Duodenal mucosa (tissue), 2 donors: ENCODE data around the gene TMEM141.

Experiments used
- H3K27ac ChIP-seq: one replicate; pipeline ENCODE4 v1.7.0; 2013; ENCODE audit warnings: low read depth, low read length
- H3K27me3 ChIP-seq, 2 donors: one replicate each; pipeline ENCODE4 v1.7.0; 2013; ENCODE audit warnings: low read length in 2 of 2, control low read depth in 1 of 2; ENCODE audit not compliant: insufficient read depth in 2 of 2, control insufficient read depth in 1 of 2
- H3K36me3 ChIP-seq, 2 donors: one replicate each; pipeline ENCODE4 v1.7.0; 2013; ENCODE audit warnings: low read length in 2 of 2, control low read depth in 1 of 2; ENCODE audit not compliant: insufficient read depth in 2 of 2, control insufficient read depth in 1 of 2
- H3K4me1 ChIP-seq, 2 donors: one replicate each; pipeline ENCODE4 v1.7.0; 2013; ENCODE audit warnings: low read length in 2 of 2, control low read depth in 1 of 2; ENCODE audit not compliant: insufficient read depth in 2 of 2, control insufficient read depth in 1 of 2
- H3K4me3 ChIP-seq, 2 donors: one replicate each; pipeline ENCODE4 v1.7.0; 2013; ENCODE audit warnings: low read length in 2 of 2, low read depth in 1 of 2
- H3K9ac ChIP-seq, 2 donors: one replicate each; pipeline ENCODE4 v1.7.0; 2013; ENCODE audit warnings: low read length in 2 of 2, low read depth in 1 of 2
- H3K9me3 ChIP-seq, 2 donors: one replicate each; pipeline ENCODE4 v1.7.0; 2013; ENCODE audit warnings: low read length in 2 of 2, control low read depth in 1 of 2; ENCODE audit not compliant: control insufficient read depth in 1 of 2

Gene TMEM141

GRCh38 chr9:136747161-136748060, 43.7 kb upstream of the TMEM141 start:
- Histone ChIP-seq H3K27me3 (peaks cover 10 to 14% of the 10 kb centered on the region in 2 donors), H3K9me3 (peaks cover 3 to 12% of the 10 kb centered on the region in 2 donors), H3K9ac (no peak overlapping the region), H3K4me1 (peaks cover 0 to 3% of the 10 kb centered on the region in 2 donors), H3K36me3 (no peaks in the 10 kb centered on the region), H3K4me3 (no peak overlapping the region), H3K27ac (no peak overlapping the region)

GRCh38 chr9:136748201-136748600, 42.9 kb upstream of the TMEM141 start, which contains the start of gene LCN6:
Gene LCN6, minus strand, starts transcription at chr9:136748525. Its CDS starts 42 bp downstream, at chr9:136748483.
- H3K9me3 ChIP-seq: peaks cover 3 to 12% of the 10 kb centered on the region in 2 donors
- peaks cover 0 to 3% of the 10 kb centered on the region in 2 donors for H3K4me1 ChIP-seq
- H3K27ac ChIP-seq: no peak within 1 kb of the TSS
- H3K36me3 ChIP-seq: no peaks in the 10 kb centered on the region
- peaks cover 2 to 7% of the 10 kb centered on the region in 2 donors for H3K27me3 ChIP-seq
- no peak within 1 kb of the TSS for H3K9ac ChIP-seq
- no peak within 1 kb of the TSS for H3K4me3 ChIP-seq

- Histone ChIP-seq H3K27me3 (no peaks in the 10 kb centered on the region), H3K27ac (no peak overlapping the region), H3K36me3 (no peaks in the 10 kb centered on the region), H3K4me1 (peaks cover 0 to 3% of the 10 kb centered on the region in 2 donors), H3K9ac (no peak overlapping the region), H3K9me3 (peaks cover 3 to 12% of the 10 kb centered on the region in 2 donors), H3K4me3 (no peak overlapping the region)
These were observed 42.2 kb upstream of the TMEM141 start for GRCh38 chr9:136748666-136749611.

GRCh38 chr9:136750526-136750925, 40.6 kb upstream of the TMEM141 start:
- Histone ChIP-seq H3K4me3 (no peak overlapping the region), H3K36me3 (no peaks in the 10 kb centered on the region), H3K9ac (no peak overlapping the region), H3K27me3 (no peaks in the 10 kb centered on the region), H3K4me1 (peaks cover 0 to 3% of the 10 kb centered on the region in 2 donors), H3K9me3 (peaks cover 6 to 12% of the 10 kb centered on the region in 2 donors), H3K27ac (no peak overlapping the region)

GRCh38 chr9:136751244-136751643, 39.9 kb upstream of the TMEM141 start:
- Histone ChIP-seq H3K9me3 (peaks cover 7 to 12% of the 10 kb centered on the region in 2 donors), H3K27ac (no peak overlapping the region), H3K4me3 (no peak overlapping the region), H3K9ac (no peak overlapping the region), H3K36me3 (no peaks in the 10 kb centered on the region), H3K4me1 (peaks cover 0 to 3% of the 10 kb centered on the region in 2 donors), H3K27me3 (no peaks in the 10 kb centered on the region)

- no peak overlapping the region for H3K27ac ChIP-seq
- H3K9me3 ChIP-seq: peaks cover 7 to 12% of the 10 kb centered on the region in 2 donors
- no peaks in the 10 kb centered on the region for H3K27me3 ChIP-seq
- H3K4me3 ChIP-seq: no peak overlapping the region
- no peak overlapping the region for H3K9ac ChIP-seq
- H3K36me3 ChIP-seq: no peaks in the 10 kb centered on the region
- H3K4me1 ChIP-seq: peaks cover 0 to 3% of the 10 kb centered on the region in 2 donors
These were observed 39.3 kb upstream of the TMEM141 start for GRCh38 chr9:136751814-136752213.

GRCh38 chr9:136753371-136754058, 37.6 kb upstream of the TMEM141 start:
- Histone ChIP-seq H3K36me3 (no peaks in the 10 kb centered on the region), H3K9ac (no peak overlapping the region), H3K27ac (no peak overlapping the region), H3K9me3 (peaks cover 7 to 12% of the 10 kb centered on the region in 2 donors), H3K27me3 (no peaks in the 10 kb centered on the region), H3K4me1 (peaks cover 0 to 3% of the 10 kb centered on the region in 2 donors), H3K4me3 (no peak overlapping the region)

GRCh38 chr9:136754059-136754572, 37.0 kb upstream of the TMEM141 start:
- peaks cover 0 to 2% of the 10 kb centered on the region in 2 donors for H3K4me1 ChIP-seq
- H3K27ac ChIP-seq: no peak overlapping the region
- no peaks in the 10 kb centered on the region for H3K27me3 ChIP-seq

GRCh38 chr9:136754626-136755301, 36.4 kb upstream of the TMEM141 start:
- Histone ChIP-seq H3K4me1 (no peaks in the 10 kb centered on the region), H3K9me3 (peaks cover 7 to 12% of the 10 kb centered on the region in 2 donors), H3K27me3 (no peaks in the 10 kb centered on the region), H3K27ac (no peak overlapping the region), H3K36me3 (no peaks in the 10 kb centered on the region), H3K9ac (no peak overlapping the region), H3K4me3 (no peak overlapping the region)

More at GRCh38 chr9:136754059-136754572, 37.0 kb upstream of the TMEM141 start:
- Histone ChIP-seq H3K4me3 (no peak overlapping the region), H3K36me3 (no peaks in the 10 kb centered on the region), H3K9me3 (peaks cover 7 to 12% of the 10 kb centered on the region in 2 donors), H3K9ac (no peak overlapping the region)
